ENCODE measurements around the gene CD28.

DNA sequence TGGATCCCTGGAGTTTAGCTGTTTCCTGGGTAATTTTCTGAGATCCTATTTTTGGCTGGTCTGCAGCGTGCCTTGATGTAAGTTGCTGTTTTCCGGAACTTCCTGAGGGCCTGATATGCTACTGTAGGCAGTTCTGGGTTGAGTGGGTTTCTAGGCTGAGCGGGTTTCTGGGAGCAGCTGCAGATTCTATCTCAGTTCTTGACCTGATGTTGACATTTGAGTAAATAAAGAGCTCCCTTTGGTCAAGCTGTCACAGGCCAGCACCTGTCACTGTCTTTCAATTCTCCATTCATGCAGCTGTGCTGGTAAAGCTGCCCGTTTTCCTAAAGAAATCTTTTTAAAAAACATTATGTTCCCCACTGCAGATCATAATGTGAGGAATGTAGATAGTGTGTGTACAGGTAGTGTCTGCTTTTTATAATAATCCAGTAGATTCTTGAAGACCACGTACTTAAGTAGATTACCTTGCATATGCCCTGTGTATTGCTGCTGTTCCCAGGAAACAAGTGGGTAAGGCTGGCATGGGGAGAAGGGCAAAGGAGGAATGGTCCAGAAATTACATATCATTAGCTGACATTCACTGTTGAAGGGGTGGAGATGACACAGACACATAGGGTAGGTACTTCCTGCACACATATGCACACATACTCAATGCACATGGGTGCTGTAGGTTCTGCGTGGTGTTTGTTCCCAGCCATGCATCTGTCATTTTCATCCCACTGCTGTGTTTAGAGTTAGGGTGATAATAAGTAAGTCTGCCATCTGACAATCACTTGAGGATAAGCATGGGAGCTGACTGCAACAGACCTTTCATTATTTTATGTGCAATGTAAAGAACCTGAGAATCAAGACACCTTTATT is 25.9 kb downstream of the CD28 start:
- TF ChIP-seq POLR2AphosphoS5 (IDR thresholded peaks at IDR 0.05) (no peak), POLR2A (IDR thresholded peaks at IDR 0.05) (no peak)

All from suprapubic skin (tissue), 4 donors.